Mesodermal cell (in vitro differentiated cells): ENCODE data around the gene ST8SIA2.

Experiments
- H3K27ac ChIP-seq: 2 replicates; pipeline ENCODE4 v1.7.0; 2013; ENCODE audit warnings: mild to moderate bottlenecking, low read depth, low read length, moderate library complexity; ENCODE audit not compliant: severe bottlenecking
- H3K36me3 ChIP-seq: 2 replicates; pipeline ENCODE4 v1.7.1; 2013; ENCODE audit warnings: mild to moderate bottlenecking, low read length, moderate library complexity; ENCODE audit not compliant: control insufficient read depth, insufficient read depth
- H3K4me1 ChIP-seq: one replicate; pipeline ENCODE4 v1.7.1; 2013; ENCODE audit warnings: mild to moderate bottlenecking, low read length; ENCODE audit not compliant: insufficient read depth, control insufficient read depth, poor library complexity, severe bottlenecking
- H3K4me3 ChIP-seq: 2 replicates; pipeline ENCODE4 v1.7.0; 2013; ENCODE audit warnings: low read length, control low read depth, mild to moderate bottlenecking; ENCODE audit not compliant: insufficient read depth, poor library complexity, severe bottlenecking; ENCODE audit errors: extremely low read depth
- H3K9me3 ChIP-seq: 2 replicates; pipeline ENCODE4 v1.7.1; 2013; ENCODE audit warnings: mild to moderate bottlenecking, low read length, moderate library complexity; ENCODE audit not compliant: control insufficient read depth
- whole genome bisulfite sequencing, 2 experiments: methylation state at CpG; one replicate each; pipeline ENCODE4 v1.1.5; 2013; ENCODE audit warnings: missing lambda C conversion rate in 2 of 2; ENCODE audit not compliant: insufficient coverage in 2 of 2; 5-methylcytosine and 5-hydroxymethylcytosine counted together

The ST8SIA2 gene

GRCh38 chr15:92492551-92493115 is 99.0 kb downstream of the ST8SIA2 start:
- Histone ChIP-seq H3K4me1 (no peaks in the 10 kb centered on the region), H3K36me3 (no peaks in the 10 kb centered on the region), H3K9me3 (no peaks in the 10 kb centered on the region), H3K27ac (no peak overlapping the region), H3K4me3 (no peak overlapping the region)
- WGBS, 2 experiments = 94 to 96% methylated on average over 6 of the region's 7 CpGs

GRCh38 chr15:92494806-92495336 is 101.2 kb downstream of the ST8SIA2 start:
- Histone ChIP-seq H3K36me3 (no peaks in the 10 kb centered on the region), H3K4me1 (no peaks in the 10 kb centered on the region), H3K4me3 (no peak overlapping the region), H3K27ac (no peak overlapping the region), H3K9me3 (no peaks in the 10 kb centered on the region)
- WGBS, 2 experiments = 56 to 78% methylated on average over 3 to 6 of the region's 6 CpGs

GRCh38 chr15:92495446-92495845 is 101.8 kb downstream of the ST8SIA2 start:
- no peaks in the 10 kb centered on the region for H3K4me1 ChIP-seq
- WGBS, 2 experiments = 77 to 92% methylated on average over 2 to 3 of the region's 3 CpGs
- H3K9me3 ChIP-seq = no peaks in the 10 kb centered on the region
- H3K4me3 ChIP-seq = no peak overlapping the region
- H3K36me3 ChIP-seq = no peaks in the 10 kb centered on the region
- H3K27ac ChIP-seq = no peak overlapping the region

GRCh38 chr15:92499731-92500530 is 106.2 kb downstream of the ST8SIA2 start:
- no peaks in the 10 kb centered on the region for H3K36me3 ChIP-seq
- no peak overlapping the region for H3K4me3 ChIP-seq
- WGBS, 2 experiments = 72 to 91% methylated on average over 5 of the region's 13 CpGs
- peak overlapping the region; percentile 32 for H3K27ac ChIP-seq
- no peaks in the 10 kb centered on the region for H3K4me1 ChIP-seq
- no peaks in the 10 kb centered on the region for H3K9me3 ChIP-seq

GRCh38 chr15:92502336-92502735 is 108.7 kb downstream of the ST8SIA2 start:
- Histone ChIP-seq H3K27ac (no peak overlapping the region), H3K4me3 (no peak overlapping the region), H3K9me3 (no peaks in the 10 kb centered on the region), H3K36me3 (no peaks in the 10 kb centered on the region), H3K4me1 (no peaks in the 10 kb centered on the region)
- 84 to 100% methylated on average over 3 to 4 of the region's 7 CpGs for WGBS, 2 experiments

- Histone ChIP-seq H3K9me3 (no peaks in the 10 kb centered on the region), H3K27ac (no peak overlapping the region), H3K36me3 (no peaks in the 10 kb centered on the region), H3K4me1 (no peaks in the 10 kb centered on the region), H3K4me3 (no peak overlapping the region)
- WGBS, 2 experiments = no CpG with 5 or more reads among the region's 5 CpGs
Observed at GRCh38 chr15:92502930-92503857, 109.5 kb downstream of the ST8SIA2 start.

GRCh38 chr15:92503889-92504288 is 110.2 kb downstream of the ST8SIA2 start:
- Histone ChIP-seq H3K27ac (no peak overlapping the region), H3K4me3 (no peak overlapping the region), H3K36me3 (no peaks in the 10 kb centered on the region), H3K9me3 (no peaks in the 10 kb centered on the region), H3K4me1 (no peaks in the 10 kb centered on the region)
- no CpG with 5 or more reads among the region's 4 CpGs for WGBS, 2 experiments

- Histone ChIP-seq H3K4me3 (no peak overlapping the region), H3K4me1 (peaks cover 7% of the 10 kb centered on the region), H3K36me3 (no peaks in the 10 kb centered on the region), H3K27ac (no peak overlapping the region), H3K9me3 (no peaks in the 10 kb centered on the region)
- WGBS, 2 experiments = no CpG with 5 or more reads among the region's 1 CpG
Observed at GRCh38 chr15:92505611-92506010, 111.9 kb downstream of the ST8SIA2 start.

- 92 to 95% methylated on average over 2 to 3 of the region's 4 CpGs for WGBS, 2 experiments
- Histone ChIP-seq H3K27ac (no peak overlapping the region), H3K4me3 (no peak overlapping the region), H3K9me3 (no peaks in the 10 kb centered on the region), H3K4me1 (peaks cover 11% of the 10 kb centered on the region), H3K36me3 (no peaks in the 10 kb centered on the region)
Observed at GRCh38 chr15:92506506-92506905, 112.8 kb downstream of the ST8SIA2 start.

GRCh38 chr15:92510163-92510882 is 116.6 kb downstream of the ST8SIA2 start:
- Histone ChIP-seq H3K4me3 (no peak overlapping the region), H3K9me3 (no peaks in the 10 kb centered on the region), H3K36me3 (no peaks in the 10 kb centered on the region), H3K27ac (peak overlapping the region; percentile 50), H3K4me1 (peaks cover 11% of the 10 kb centered on the region)
- 42 to 58% methylated on average over 3 of the region's 4 CpGs for WGBS, 2 experiments
